Ascending aorta (tissue), 2 donors: ENCODE data around the gene ATXN7L1. TPM values are rescaled to one million over a fixed set of nuclear protein-coding genes. Genes with fewer than 3 reads are reported as not detected.

Experiments
- DNase-seq, 2 donors: peaks; one replicate each; pipeline ENCODE4 v3.0.0-alpha.2; 2019; ENCODE audit warnings: low spot score in 2 of 2
- H3K27ac ChIP-seq, 2 donors: fragments of 200-600 bp; sonication (generic); one replicate each; pipeline ENCODE4 v1.5.1; 2016 to 2017; ENCODE audit warnings: mild to moderate bottlenecking in 1 of 2
- H3K27me3 ChIP-seq: fragments of 200-600 bp; sonication (generic); one replicate; pipeline ENCODE4 v1.5.1; 2017
- H3K36me3 ChIP-seq, 2 donors: fragments of 200-600 bp; sonication (generic); one replicate each; pipeline ENCODE4 v1.5.1; 2016
- H3K4me1 ChIP-seq, 2 donors: fragments of 200-600 bp; sonication (generic); one replicate each; pipeline ENCODE4 v1.5.1; 2016 to 2017; ENCODE audit warnings: mild to moderate bottlenecking in 1 of 2
- H3K4me3 ChIP-seq, 2 donors: fragments of 200-600 bp; sonication (generic); one replicate each; pipeline ENCODE4 v1.5.1; 2016 to 2017; ENCODE audit warnings: mild to moderate bottlenecking in 1 of 2
- H3K9me3 ChIP-seq, 2 donors: fragments of 200-600 bp; sonication (generic); one replicate each; pipeline ENCODE4 v1.5.1; 2016
- CTCF ChIP-seq, 3 experiments: fragments of 200-600 bp in 2 of 3; fragments of 450-650 bp in 1 of 3; sonication (generic) in 2 of 3; IDR thresholded peaks; one replicate each; pipeline ENCODE4 v1.5.1; 2016 to 2019; ENCODE audit warnings: antibody characterized with exemption in 3 of 3, mild to moderate bottlenecking in 1 of 3, moderate library complexity in 1 of 3
- intact Hi-C: fragments of 100-400 bp; cut with DNase I; formaldehyde crosslinking; loops from one replicate; pipeline ENCODE4 v1.15.1; 2023
- total RNA-seq: library from RNA; depleted of rRNA; stranded (reverse); fragments of >200 nt; gene quantifications from one replicate; pipeline ENCODE4 v1.1.0, GENCODE V29; 2016

The ATXN7L1 gene
- total RNA-seq, 1 donor from 2014 or later, result 7.5 TPM

- Histone ChIP-seq H3K27ac (no peak overlapping the region), H3K4me1 (no peaks in the 10 kb centered on the region), H3K9me3 (no peaks in the 10 kb centered on the region), H3K4me3 (no peak overlapping the region), H3K36me3 (peaks cover 14 to 30% of the 10 kb centered on the region in 2 donors), H3K27me3 (no peaks in the 10 kb centered on the region)
- no peak for DNase-seq
- intact Hi-C loops, result no loop called here
- no peak for TF ChIP-seq CTCF (IDR thresholded peaks at IDR 0.05)
Measured at GRCh38 chr7:105623906-105624305, 252.5 kb downstream of the ATXN7L1 start.

- Histone ChIP-seq H3K4me1 (no peaks in the 10 kb centered on the region), H3K27ac (no peak overlapping the region), H3K36me3 (peaks cover 15 to 33% of the 10 kb centered on the region in 2 donors), H3K9me3 (no peaks in the 10 kb centered on the region), H3K27me3 (no peaks in the 10 kb centered on the region), H3K4me3 (no peak overlapping the region)
- intact Hi-C loops, result no loop called here
- no peak for DNase-seq
- no peak for TF ChIP-seq CTCF (IDR thresholded peaks at IDR 0.05)
Measured at GRCh38 chr7:105623378-105623777, 253.0 kb downstream of the ATXN7L1 start.

GRCh38 chr7:105622106-105622731 lies 254.2 kb downstream of the ATXN7L1 start:
- H3K9me3 ChIP-seq, result no peaks in the 10 kb centered on the region
- DNase-seq, result no peak
- H3K4me3 ChIP-seq, result no peak overlapping the region
- H3K36me3 ChIP-seq, result peaks cover 22 to 42% of the 10 kb centered on the region in 2 donors
- no peak for TF ChIP-seq CTCF (IDR thresholded peaks at IDR 0.05)
- no peaks in the 10 kb centered on the region for H3K27me3 ChIP-seq
- no peaks in the 10 kb centered on the region for H3K4me1 ChIP-seq
- H3K27ac ChIP-seq, result no peak overlapping the region
- intact Hi-C loops, result no loop called here

- Histone ChIP-seq H3K4me3 (no peak overlapping the region), H3K27ac (no peak overlapping the region), H3K27me3 (no peaks in the 10 kb centered on the region), H3K36me3 (peaks cover 22 to 38% of the 10 kb centered on the region in 2 donors), H3K4me1 (no peaks in the 10 kb centered on the region), H3K9me3 (no peaks in the 10 kb centered on the region)
- no peak for DNase-seq
- intact Hi-C loops, result no loop called here
- TF ChIP-seq CTCF (IDR thresholded peaks at IDR 0.05), result no peak
Measured at GRCh38 chr7:105621617-105622016, 254.8 kb downstream of the ATXN7L1 start.

- no peak for DNase-seq
- Histone ChIP-seq H3K4me3 (no peak overlapping the region), H3K27ac (no peak overlapping the region), H3K4me1 (no peaks in the 10 kb centered on the region), H3K36me3 (peaks cover 17 to 38% of the 10 kb centered on the region in 2 donors), H3K9me3 (no peaks in the 10 kb centered on the region), H3K27me3 (no peaks in the 10 kb centered on the region)
- TF ChIP-seq CTCF (IDR thresholded peaks at IDR 0.05), result no peak
- intact Hi-C loops, result no loop called here
Measured at GRCh38 chr7:105621176-105621575, 255.2 kb downstream of the ATXN7L1 start.

GRCh38 chr7:105619590-105619989 lies 256.8 kb downstream of the ATXN7L1 start:
- Histone ChIP-seq H3K27me3 (no peaks in the 10 kb centered on the region), H3K4me3 (no peak overlapping the region), H3K36me3 (peaks cover 24 to 47% of the 10 kb centered on the region in 2 donors), H3K4me1 (no peaks in the 10 kb centered on the region), H3K9me3 (no peaks in the 10 kb centered on the region), H3K27ac (no peak overlapping the region)
- intact Hi-C loops, result no loop called here
- no peak for DNase-seq
- no peak for TF ChIP-seq CTCF (IDR thresholded peaks at IDR 0.05)
